Measurements from ENCODE around the gene AGO1.

AGO1 gene

DNA sequence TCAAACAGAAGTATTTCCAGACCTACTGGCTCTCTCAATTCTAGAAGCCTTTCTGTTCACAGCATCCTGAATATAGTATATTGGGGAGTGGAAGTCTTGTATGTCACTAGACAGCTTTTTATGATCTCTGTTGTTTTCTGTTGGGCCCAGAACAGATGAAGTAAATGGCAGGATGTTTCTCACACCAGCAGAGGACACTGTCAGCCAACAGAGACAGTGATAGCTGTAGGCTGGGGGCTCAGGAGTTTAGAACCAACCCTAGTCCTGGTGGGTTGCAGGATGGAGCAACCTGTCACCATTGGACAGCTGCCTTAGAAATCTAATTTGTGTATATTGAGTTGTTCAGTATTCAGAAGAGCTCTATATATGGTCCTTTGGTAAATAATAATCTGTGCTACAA lies 16.9 kb downstream of the AGO1 start:
- no peak for DNase-seq (ENCODE audit: low read depth)
- H3K4me3 ChIP-seq (ENCODE audit: control insufficient read depth, low read depth, low read length) = no peak overlapping the region
- TF ChIP-seq, protein P1, sequence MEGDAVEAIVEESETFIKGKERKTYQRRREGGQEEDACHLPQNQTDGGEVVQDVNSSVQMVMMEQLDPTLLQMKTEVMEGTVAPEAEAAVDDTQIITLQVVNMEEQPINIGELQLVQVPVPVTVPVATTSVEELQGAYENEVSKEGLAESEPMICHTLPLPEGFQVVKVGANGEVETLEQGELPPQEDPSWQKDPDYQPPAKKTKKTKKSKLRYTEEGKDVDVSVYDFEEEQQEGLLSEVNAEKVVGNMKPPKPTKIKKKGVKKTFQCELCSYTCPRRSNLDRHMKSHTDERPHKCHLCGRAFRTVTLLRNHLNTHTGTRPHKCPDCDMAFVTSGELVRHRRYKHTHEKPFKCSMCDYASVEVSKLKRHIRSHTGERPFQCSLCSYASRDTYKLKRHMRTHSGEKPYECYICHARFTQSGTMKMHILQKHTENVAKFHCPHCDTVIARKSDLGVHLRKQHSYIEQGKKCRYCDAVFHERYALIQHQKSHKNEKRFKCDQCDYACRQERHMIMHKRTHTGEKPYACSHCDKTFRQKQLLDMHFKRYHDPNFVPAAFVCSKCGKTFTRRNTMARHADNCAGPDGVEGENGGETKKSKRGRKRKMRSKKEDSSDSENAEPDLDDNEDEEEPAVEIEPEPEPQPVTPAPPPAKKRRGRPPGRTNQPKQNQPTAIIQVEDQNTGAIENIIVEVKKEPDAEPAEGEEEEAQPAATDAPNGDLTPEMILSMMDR (conservative IDR thresholded peaks at IDR 0.05; ENCODE audit: control insufficient read depth, insufficient read depth, low read depth, low read length) = no peak

DNA sequence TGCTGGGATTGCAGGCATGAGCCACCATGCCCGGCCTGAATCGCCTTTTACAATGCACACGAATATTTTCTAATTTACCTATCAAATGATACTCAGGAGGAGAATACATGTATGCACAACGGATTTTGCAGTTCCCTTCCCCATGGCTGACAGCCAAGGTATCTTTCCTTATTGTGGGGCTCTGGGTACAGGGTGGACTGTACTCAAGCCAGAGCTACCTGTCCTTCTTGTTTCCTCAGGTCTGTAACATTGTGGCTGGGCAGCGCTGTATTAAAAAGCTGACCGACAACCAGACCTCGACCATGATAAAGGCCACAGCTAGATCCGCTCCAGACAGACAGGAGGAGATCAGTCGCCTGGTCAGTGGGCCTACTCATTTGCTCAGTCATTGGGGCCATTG lies 18.2 kb downstream of the AGO1 start:
- TF ChIP-seq, protein P1 (conservative IDR thresholded peaks at IDR 0.05; ENCODE audit: control insufficient read depth, insufficient read depth, low read depth, low read length) = no peak
- DNase-seq (ENCODE audit: low read depth) = no peak
- H3K4me3 ChIP-seq (ENCODE audit: control insufficient read depth, low read depth, low read length) = no peak overlapping the region

DNA sequence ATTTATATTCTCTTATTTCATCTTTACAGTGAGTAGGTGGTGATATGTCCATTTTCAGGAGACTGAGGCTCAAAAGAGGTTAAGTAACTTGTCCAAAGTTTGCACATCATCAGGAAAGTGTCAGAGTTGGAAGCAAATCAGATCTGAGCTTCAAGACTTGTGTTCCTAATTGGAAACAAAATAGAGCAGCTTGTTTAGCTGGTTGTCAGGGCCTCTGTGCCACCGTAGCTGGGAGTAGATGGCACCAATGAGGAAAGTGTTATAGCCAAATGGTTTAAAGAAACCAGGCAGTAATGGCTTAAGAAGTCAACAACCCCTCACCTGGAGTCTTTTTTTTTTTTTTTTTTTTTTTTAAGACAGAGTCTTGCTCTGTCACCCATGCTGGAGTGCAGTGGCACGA lies 19.7 kb downstream of the AGO1 start:
- TF ChIP-seq, protein P1 (conservative IDR thresholded peaks at IDR 0.05; ENCODE audit: control insufficient read depth, insufficient read depth, low read depth, low read length) = no peak
- no peak overlapping the region for H3K4me3 ChIP-seq (ENCODE audit: control insufficient read depth, low read depth, low read length)
- no peak for DNase-seq (ENCODE audit: low read depth)

DNA sequence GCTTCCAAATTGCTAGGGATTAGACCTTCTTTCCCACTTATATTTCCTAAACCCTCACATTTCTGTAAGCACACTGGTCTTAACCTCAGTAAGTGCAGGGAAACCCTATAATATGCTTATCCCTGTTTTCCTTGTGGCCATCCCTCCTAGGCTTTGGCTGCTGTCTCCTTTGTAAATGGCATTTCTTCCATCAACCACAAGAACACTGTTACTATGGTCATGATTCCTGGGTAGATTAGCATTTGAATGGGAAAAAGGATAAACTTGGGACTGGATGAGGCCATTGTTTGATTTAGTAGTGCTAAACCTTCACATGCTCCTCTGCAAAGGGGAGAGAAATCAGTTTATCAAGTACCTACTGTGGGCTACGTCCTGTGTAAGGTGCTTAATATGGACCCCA lies 31.7 kb downstream of the AGO1 start:
- TF ChIP-seq, protein P1 (conservative IDR thresholded peaks at IDR 0.05; ENCODE audit: control insufficient read depth, insufficient read depth, low read depth, low read length) = no peak
- no peak overlapping the region for H3K4me3 ChIP-seq (ENCODE audit: control insufficient read depth, low read depth, low read length)
- DNase-seq (ENCODE audit: low read depth) = no peak

DNA sequence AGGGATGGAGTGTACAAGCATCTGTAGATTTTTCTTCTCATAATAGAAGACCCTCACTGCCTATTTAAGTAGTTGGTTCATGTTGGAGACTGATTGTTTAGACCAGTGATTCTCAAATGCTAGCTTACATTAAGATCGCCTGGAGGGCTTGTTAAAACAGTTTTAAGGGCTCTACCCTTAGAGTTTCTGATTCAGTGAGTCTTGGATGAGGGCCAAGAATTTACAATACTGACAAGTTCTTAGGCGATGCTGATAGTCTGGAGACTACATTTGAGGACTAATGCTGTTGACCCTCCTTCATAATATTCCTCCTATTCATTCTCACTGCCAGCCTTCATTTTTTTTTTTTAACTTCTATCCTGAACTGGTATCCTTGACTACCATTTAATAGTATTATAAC lies 32.7 kb downstream of the AGO1 start:
- DNase-seq (ENCODE audit: low read depth) = no peak
- TF ChIP-seq, protein P1 (conservative IDR thresholded peaks at IDR 0.05; ENCODE audit: control insufficient read depth, insufficient read depth, low read depth, low read length) = no peak
- H3K4me3 ChIP-seq (ENCODE audit: control insufficient read depth, low read depth, low read length) = no peak overlapping the region

DNA sequence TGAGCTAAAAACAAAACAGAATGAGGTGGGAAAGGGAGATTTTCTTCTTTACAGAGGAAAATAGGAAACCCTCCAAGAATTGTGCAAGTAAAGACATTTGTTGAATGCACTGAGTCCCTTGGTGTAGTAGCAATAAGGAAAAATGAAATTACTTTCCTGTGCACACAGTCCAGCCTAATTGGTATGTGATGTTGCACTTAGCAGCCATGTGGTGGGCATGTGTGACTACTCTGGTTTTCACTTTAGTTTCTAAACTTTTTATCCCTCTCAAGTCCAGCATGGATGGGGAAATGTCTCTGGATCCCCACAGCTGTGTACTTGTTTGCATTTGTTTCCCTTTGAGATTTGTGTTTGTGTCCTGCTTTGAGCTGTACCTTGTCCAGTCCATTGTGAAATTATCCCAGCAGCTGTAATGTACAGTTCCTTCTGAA lies 40.8 kb downstream of the AGO1 start:
- no peak overlapping the region for H3K4me3 ChIP-seq (ENCODE audit: control insufficient read depth, low read depth, low read length)
- no peak for DNase-seq (ENCODE audit: low read depth)
- TF ChIP-seq, protein P1 (conservative IDR thresholded peaks at IDR 0.05; ENCODE audit: control insufficient read depth, insufficient read depth, low read depth, low read length) = no peak

DNA sequence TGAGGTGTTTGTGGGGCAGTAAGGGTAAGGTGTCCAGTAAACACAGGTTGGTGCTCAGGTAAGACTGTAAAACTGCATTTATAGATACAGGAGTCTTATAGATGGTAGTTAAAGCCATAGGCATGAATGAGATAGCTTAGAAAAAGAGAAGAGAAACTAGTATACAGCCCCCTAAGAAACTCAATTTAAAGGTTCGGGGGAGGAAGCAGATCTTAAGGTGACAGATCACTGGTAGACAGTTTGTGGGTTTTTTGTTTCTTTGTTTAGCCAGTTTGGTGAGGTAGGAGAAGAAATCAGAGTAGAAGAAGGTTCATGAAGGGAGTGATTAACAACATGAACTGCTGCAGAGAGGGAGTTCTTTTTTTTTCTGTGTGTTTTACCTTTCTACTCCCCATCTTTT lies 41.8 kb downstream of the AGO1 start:
- DNase-seq (ENCODE audit: low read depth) = no peak
- TF ChIP-seq, protein P1 (conservative IDR thresholded peaks at IDR 0.05; ENCODE audit: control insufficient read depth, insufficient read depth, low read depth, low read length) = no peak
- H3K4me3 ChIP-seq (ENCODE audit: control insufficient read depth, low read depth, low read length) = no peak overlapping the region

Measured in fibroblast of mammary gland (primary cell).